A549 (cell line): Measurements from ENCODE around the gene CALML3. TPM values are rescaled to one million over a fixed set of nuclear protein-coding genes. Genes with fewer than 3 reads are reported as not detected.

Experiments
- ATAC-seq, 2 experiments: fragments of 200-7000 bp in 1 of 2; fragments of >200 bp in 1 of 2; cut with Nextera tagmentation in 1 of 2; cut with Tn5 transposase in 1 of 2; 3 replicates each; pipeline versions ENCODE4 v1.8.0 to v1.9.1; 2018 to 2020; ENCODE audit warnings: mild to moderate bottlenecking in 1 of 2, moderate library complexity in 1 of 2
- CTCF ChIA-PET: fragments of 300-600 bp; sonication (Branson Sonifier 250); formaldehyde crosslinking; extraction: SDS; loops from one replicate; lab custom pipeline; 2021; ENCODE audit warnings: antibody characterized with exemption, inconsistent platforms; lab: Yijun Ruan, JAX
- POLR2A ChIA-PET: fragments of 350-600 bp; formaldehyde crosslinking; extraction: SDS; loops from one replicate; lab custom pipeline; 2021; ENCODE audit warnings: antibody characterized with exemption, inconsistent platforms; lab: Yijun Ruan, JAX
- DNase-seq, 2 experiments: peaks; one replicate each; pipeline versions ENCODE4 v3.0.0 to v3.0.0-alpha.2; 2011 to 2016; ENCODE audit warnings: low read depth in 1 of 2, low spot score in 1 of 2
- FAIRE-seq: peaks from 2 replicates; lab custom pipeline; 2011; peaks lifted over from hg19 to GRCh38; lab: Jason Lieb, UNC
- H3K27ac ChIP-seq, 2 experiments: fragments of >200 bp; sonication (Bioruptor Twin); formaldehyde crosslinking; 3 replicates each; pipeline ENCODE4 v1.5.1; 2016 to 2017
- H3K4me1 ChIP-seq: fragments of >200 bp; sonication (Bioruptor Twin); formaldehyde crosslinking; 3 replicates; pipeline ENCODE4 v1.6.1; 2016
- H3K4me2 ChIP-seq: fragments of >200 bp; sonication (Bioruptor Twin); formaldehyde crosslinking; 3 replicates; pipeline ENCODE4 v1.6.1; 2016
- H3K4me3 ChIP-seq: fragments of >200 bp; sonication (Bioruptor Twin); formaldehyde crosslinking; 3 replicates; pipeline ENCODE4 v1.5.1; 2016
- H3K9me3 ChIP-seq: fragments of >200 bp; sonication (Bioruptor Twin); formaldehyde crosslinking; 3 replicates; pipeline ENCODE4 v1.6.1; 2016
- CEBPB ChIP-seq, 2 experiments: fragments of >200 bp in 1 of 2; sonication (Bioruptor Twin) in 1 of 2; formaldehyde crosslinking in 1 of 2; IDR thresholded peaks; 2 replicates each; pipeline ENCODE4 v1.6.1; 2012 to 2016
- CHD2 ChIP-seq: fragments of 150-350 bp; IDR thresholded peaks from 2 replicates; pipeline ENCODE4 v1.6.1; 2014; ENCODE audit warnings: low read length; ENCODE audit not compliant: partially characterized antibody
- ELK1 ChIP-seq: fragments of 150-350 bp; IDR thresholded peaks from 2 replicates; pipeline ENCODE4 v1.6.1; 2014; ENCODE audit warnings: low read depth, mild to moderate bottlenecking, low read length
- EP300 ChIP-seq, 2 experiments: fragments of >200 bp; sonication (Bioruptor Twin); formaldehyde crosslinking; IDR thresholded peaks; 2 replicates in 1 of 2; 3 replicates in 1 of 2; pipeline ENCODE4 v1.6.1; 2016 to 2017
- FOSL2 ChIP-seq, 2 experiments: fragments of 450-650 bp in 1 of 2; fragments of >200 bp in 1 of 2; sonication (Bioruptor Twin) in 1 of 2; formaldehyde crosslinking; IDR thresholded peaks; 2 replicates each; pipeline versions ENCODE4 v1.5.0 to v1.6.1; 2016 to 2020; ENCODE audit warnings: mild to moderate bottlenecking in 1 of 2, moderate library complexity in 1 of 2
- FOXS1 ChIP-seq: fragments of 250-450 bp; sonication (Bioruptor Pico); IDR thresholded peaks from 2 replicates; pipeline ENCODE4 v1.5.0; 2020; ENCODE audit warnings: mild to moderate bottlenecking, moderate library complexity
- HOXA7 ChIP-seq: fragments of 250-450 bp; sonication (Bioruptor Pico); IDR thresholded peaks from 2 replicates; pipeline ENCODE4 v1.5.0; 2020; ENCODE audit warnings: mild to moderate bottlenecking, moderate library complexity
- KDM1A ChIP-seq: fragments of 200-600 bp; sonication (generic); IDR thresholded peaks from 2 replicates; pipeline ENCODE4 v1.6.1; 2016; ENCODE audit warnings: low read depth, mild to moderate bottlenecking
- KDM5A ChIP-seq: fragments of 200-600 bp; sonication (generic); IDR thresholded peaks from 2 replicates; pipeline ENCODE4 v1.6.1; 2016; ENCODE audit warnings: antibody characterized with exemption, mild to moderate bottlenecking
- NR3C1 ChIP-seq: fragments of >200 bp; sonication (Bioruptor Twin); formaldehyde crosslinking; IDR thresholded peaks from 3 replicates; pipeline ENCODE4 v1.6.1; 2017
- POLR2AphosphoS2 ChIP-seq: conservative IDR thresholded peaks from 2 replicates; pipeline ENCODE4 v1.6.1; 2012; ENCODE audit warnings: low read length, improper control_type of control experiment, inconsistent platforms
- RAD21 ChIP-seq, 2 experiments: fragments of >200 bp in 1 of 2; sonication (Bioruptor Twin) in 1 of 2; formaldehyde crosslinking in 1 of 2; IDR thresholded peaks in 1 of 2; conservative IDR thresholded peaks in 1 of 2; 2 replicates in 1 of 2; 3 replicates in 1 of 2; pipeline ENCODE4 v1.6.1; 2012 to 2018; ENCODE audit warnings: inconsistent platforms in 1 of 2
- RARB ChIP-seq: fragments of 250-450 bp; sonication (Bioruptor Pico); IDR thresholded peaks from 2 replicates; pipeline ENCODE4 v1.8.0; 2021; ENCODE audit warnings: mild to moderate bottlenecking, moderate library complexity
- RFX5 ChIP-seq: fragments of 450-650 bp; IDR thresholded peaks from 2 replicates; pipeline ENCODE4 v1.7.1; 2014; ENCODE audit warnings: antibody characterized with exemption, mild to moderate bottlenecking, moderate library complexity
- RNF2 ChIP-seq: fragments of 200-600 bp; sonication (generic); IDR thresholded peaks from 2 replicates; pipeline ENCODE4 v1.6.1; 2016; ENCODE audit warnings: low read depth, mild to moderate bottlenecking, antibody characterized with exemption, moderate library complexity, borderline replicate concordance
- TP53 ChIP-seq: fragments of 250-450 bp; sonication (Bioruptor Pico); IDR thresholded peaks from 2 replicates; pipeline ENCODE4 v1.5.0; 2021; ENCODE audit warnings: mild to moderate bottlenecking, moderate library complexity
- ZFP36 ChIP-seq: fragments of 450-650 bp; IDR thresholded peaks from 2 replicates; pipeline ENCODE4 v1.6.1; 2014; ENCODE audit warnings: borderline replicate concordance; ENCODE audit not compliant: partially characterized antibody
- ZNF302 ChIP-seq: fragments of 250-450 bp; sonication (Bioruptor Pico); IDR thresholded peaks from 2 replicates; pipeline ENCODE4 v1.9.0; 2021; ENCODE audit warnings: inconsistent platforms, mild to moderate bottlenecking, moderate library complexity
- ZSCAN20 ChIP-seq: fragments of 250-450 bp; sonication (Bioruptor Pico); IDR thresholded peaks from 2 replicates; pipeline ENCODE4 v1.8.0; 2022; ENCODE audit warnings: mild to moderate bottlenecking, moderate library complexity
- whole genome bisulfite sequencing: methylation state at CpG from one replicate; pipeline ENCODE4 v1.1.6; 2017; ENCODE audit errors: missing lambda C conversion rate; 5-methylcytosine and 5-hydroxymethylcytosine counted together
- polyA plus RNA-seq, 4 experiments: library from polyadenylated mRNA; depleted of rRNA in 3 of 4; stranded (reverse); fragments of >200 nt; fragmentation: RNase III in 1 of 4; extraction: RNeasy Plus Mini Kit Qiagen cat#74134 plus additional on column Dnase treatment in 1 of 4; gene quantifications; 2 replicates in 3 of 4; 3 replicates in 1 of 4; pipeline ENCODE4 v1.2.3, GENCODE V29; 2011 to 2017

CALML3 gene
- polyA plus RNA-seq, 2 of the 4 experiments (the other 2 are of a cell fraction): not detected

GRCh38 chr10:5552376-5553321 is 27.9 kb downstream of the CALML3 start:
- peaks cover 46% of the 10 kb centered on the region for H3K4me1 ChIP-seq
- no peak overlapping the region for H3K4me3 ChIP-seq
- H3K4me2 ChIP-seq: no peak overlapping the region
- FAIRE-seq (no peak), DNase-seq (no peak), ATAC-seq (no peak)
- WGBS: 91% methylated on average over 23 of the region's 23 CpGs
- POLR2A ChIA-PET: no interaction called here
- peak overlapping the region; percentile 19 to 92; a peak in 4 of 6 replicates for H3K27ac ChIP-seq
- CTCF ChIA-PET: interaction anchor here (1.0 to 6.6 kb wide), 4 partner anchors 70 to 111 kb away, joined by 4 to 37 read pairs (median 8); no protein-coding TSS in a partner anchor
- H3K9me3 ChIP-seq: no peaks in the 10 kb centered on the region
- TF ChIP-seq EP300 (IDR thresholded peaks at IDR 0.05) (no peak), RFX5 (no peak), FOSL2 (IDR thresholded peaks at IDR 0.05) (no peak), FOSL2 (CRISPR knock-in tag; IDR thresholded peaks at IDR 0.05) (no peak), RARB (CRISPR knock-in tag) (no peak), KDM1A (no peak), FOXS1 (no peak), ZNF302 (CRISPR knock-in tag) (no peak), ZSCAN20 (CRISPR knock-in tag) (no peak), HOXA7 (CRISPR knock-in tag) (no peak), KDM5A (no peak), RNF2 (no peak), ZFP36 (no peak), CEBPB (IDR thresholded peaks at IDR 0.05) (no peak), RAD21 (conservative IDR thresholded peaks at IDR 0.05 in 1 of 2, IDR thresholded peaks at IDR 0.05 in 1 of 2) (no peak), TP53 (CRISPR knock-in tag) (no peak)

DNA sequence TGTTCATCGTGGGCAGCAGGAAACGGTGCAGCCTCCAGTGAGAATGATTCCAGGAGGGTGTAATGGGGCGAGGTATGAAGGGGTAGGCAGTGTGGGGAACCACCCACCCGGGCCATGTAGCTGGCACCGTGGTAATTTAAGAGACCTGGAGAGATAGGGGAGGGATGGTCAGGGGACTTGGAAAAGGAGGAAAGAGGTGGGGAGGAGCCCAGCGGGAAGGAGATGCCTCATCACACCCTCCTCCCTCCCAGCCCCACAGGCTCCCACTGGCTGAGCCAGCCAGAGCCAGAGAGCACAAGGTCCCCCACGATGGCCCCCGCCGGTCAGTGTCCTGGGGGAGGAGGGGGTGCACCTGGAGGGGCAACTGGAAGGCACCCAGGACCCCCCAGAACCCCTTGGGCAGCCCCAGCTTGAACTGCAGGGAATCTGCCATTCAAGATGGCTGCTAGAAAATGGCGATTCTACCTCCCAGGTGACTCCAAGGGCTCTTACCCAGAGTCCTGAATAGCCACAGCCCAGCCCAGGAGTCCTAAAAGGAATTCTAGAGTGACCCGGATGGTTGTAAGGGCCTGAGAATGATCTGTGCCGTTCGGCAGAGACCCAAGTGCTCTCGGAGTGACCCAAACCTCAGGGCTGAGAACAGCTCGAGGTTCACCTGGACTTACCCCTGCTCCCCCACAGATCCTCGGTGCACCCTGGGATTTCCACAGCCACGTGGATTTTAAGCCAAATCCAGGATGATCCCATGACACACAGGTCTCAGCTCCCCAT is 28.8 kb downstream of the CALML3 start:
- TF ChIP-seq RFX5: no peak
- no peak for TF ChIP-seq ZSCAN20 (CRISPR knock-in tag)
- no peak for TF ChIP-seq CEBPB (IDR thresholded peaks at IDR 0.05)
- no peak for TF ChIP-seq NR3C1
- no peak for TF ChIP-seq POLR2AphosphoS2
- no peak for TF ChIP-seq ELK1
- TF ChIP-seq CHD2: no peak
- ATAC-seq (no peak), DNase-seq (no peak), FAIRE-seq (no peak)
- Histone ChIP-seq H3K4me3 (no peak overlapping the region), H3K4me2 (peak overlapping the region; percentile 22; the same call in 1 of the 3 replicates), H3K4me1 (peaks cover 40% of the 10 kb centered on the region), H3K9me3 (no peaks in the 10 kb centered on the region), H3K27ac (peak overlapping the region; percentile 50 to 92; a peak in 5 of 6 replicates)
- WGBS: 88% methylated on average over 17 of the region's 17 CpGs
- POLR2A ChIA-PET: no interaction called here
- CTCF ChIA-PET: interaction anchor here (1.2 to 6.6 kb wide), 3 partner anchors 69 to 111 kb away, joined by 5 to 37 read pairs (median 9); no protein-coding TSS in a partner anchor
